Activated CD8-positive, alpha-beta memory T cell treated with anti-CD3 and anti-CD28 coated beads for 1 hour (primary cell): ENCODE results near the gene RIC8A.

Experiments used
- DNase-seq, 2 donors: peaks; one replicate each; pipeline ENCODE4 v3.0.0-alpha.2; 2020; ENCODE audit warnings: low read depth in 1 of 2; ENCODE audit errors: extremely low read depth in 1 of 2

Gene RIC8A

GRCh38 chr11:203945-204586 is 3.4 kb upstream of the RIC8A start:
- DNase-seq, result no peak

GRCh38 chr11:204587-205109 is 2.9 kb upstream of the RIC8A start:
- no peak for DNase-seq

GRCh38 chr11:205221-206001 is 2.1 kb upstream of the RIC8A start:
- DNase-seq, result no peak

GRCh38 chr11:206002-206384 is 1.5 kb upstream of the RIC8A start:
- no peak for DNase-seq

GRCh38 chr11:206526-207207 is 841 bp upstream of the RIC8A start:
- no peak for DNase-seq

- no peak for DNase-seq
Measured at GRCh38 chr11:207863-208180, 314 bp downstream of the RIC8A start.

- peak; percentile 55 to 71 for DNase-seq
Measured at GRCh38 chr11:208181-208916, 841 bp downstream of the RIC8A start.

- no peak for DNase-seq
Measured at GRCh38 chr11:208917-209260, 1.4 kb downstream of the RIC8A start.

- DNase-seq, result no peak
Measured at GRCh38 chr11:209275-210121, 2.0 kb downstream of the RIC8A start.

- DNase-seq, result no peak
Measured at GRCh38 chr11:210122-210802, 2.8 kb downstream of the RIC8A start.

- DNase-seq, result no peak
Measured at GRCh38 chr11:210803-211180, 3.3 kb downstream of the RIC8A start.

- DNase-seq, result no peak
Measured at GRCh38 chr11:211295-211694, 3.8 kb downstream of the RIC8A start.

GRCh38 chr11:211741-212140 is 4.2 kb downstream of the RIC8A start:
- no peak for DNase-seq

- DNase-seq, result no peak
Measured at GRCh38 chr11:212150-213100, 4.9 kb downstream of the RIC8A start.

GRCh38 chr11:213111-213510 is 5.6 kb downstream of the RIC8A start:
- no peak for DNase-seq

- no peak for DNase-seq
Measured at GRCh38 chr11:214083-214482, 6.6 kb downstream of the RIC8A start.

- no peak for DNase-seq
Measured at GRCh38 chr11:215581-216037, 8.1 kb downstream of the RIC8A start.

- DNase-seq, result no peak
Measured at GRCh38 chr11:216081-216974, 8.8 kb downstream of the RIC8A start.
